HG03103 (cell line): ENCODE results near the gene RNF223.
"Not testable (repeated sequence)": the region's sequence is repeated elsewhere in the genome, so short reads cannot be mapped to it uniquely, and the experiment has no call there.

Experiments used
- ATAC-seq: cut with Tn5 transposase; IDR thresholded peaks from one replicate; pipeline ENCODE4 v1.9.1; 2021; ENCODE audit warnings: low read depth; ENCODE audit not compliant: unreplicated experiment

Gene RNF223

GRCh38 chr1:1062348-1063163 lies 11.6 kb downstream of the RNF223 start:
- no peak for ATAC-seq

DNA sequence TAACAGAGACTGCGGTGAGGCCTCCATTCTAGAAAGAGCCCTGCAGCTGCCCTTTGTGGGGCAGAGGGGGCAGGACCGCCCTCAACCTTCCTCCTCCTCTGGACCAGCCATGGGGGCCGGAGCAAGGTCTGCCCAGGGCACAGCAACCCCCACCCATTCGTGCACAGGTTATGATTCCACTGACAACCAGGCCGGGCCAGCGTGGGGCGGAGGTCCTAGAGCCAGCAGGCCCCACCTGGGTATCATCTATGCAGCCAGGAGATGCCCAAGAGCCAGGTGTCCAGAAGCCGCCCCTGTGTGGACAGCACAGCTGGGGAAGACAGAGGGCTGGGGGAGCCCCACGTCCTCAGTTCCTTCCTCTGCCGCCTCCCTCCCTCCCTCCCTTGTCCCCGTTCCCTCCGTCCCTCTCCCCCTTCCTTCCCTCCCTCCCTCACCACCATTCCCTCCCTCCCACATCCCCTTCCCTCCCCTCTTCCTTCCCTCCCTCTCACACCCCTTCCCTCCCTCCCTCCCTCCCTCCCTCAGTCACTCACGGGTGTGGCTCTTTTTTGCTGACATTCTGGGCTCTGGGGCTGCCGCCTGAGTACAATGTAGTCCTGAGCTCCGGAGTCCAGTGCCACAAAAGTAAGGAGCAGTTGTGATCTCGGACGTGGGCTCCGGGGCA lies 12.3 kb downstream of the RNF223 start:
- ATAC-seq, result no peak

- ATAC-seq, result no peak
Measured at GRCh38 chr1:1060281-1061000, 13.7 kb downstream of the RNF223 start.

DNA sequence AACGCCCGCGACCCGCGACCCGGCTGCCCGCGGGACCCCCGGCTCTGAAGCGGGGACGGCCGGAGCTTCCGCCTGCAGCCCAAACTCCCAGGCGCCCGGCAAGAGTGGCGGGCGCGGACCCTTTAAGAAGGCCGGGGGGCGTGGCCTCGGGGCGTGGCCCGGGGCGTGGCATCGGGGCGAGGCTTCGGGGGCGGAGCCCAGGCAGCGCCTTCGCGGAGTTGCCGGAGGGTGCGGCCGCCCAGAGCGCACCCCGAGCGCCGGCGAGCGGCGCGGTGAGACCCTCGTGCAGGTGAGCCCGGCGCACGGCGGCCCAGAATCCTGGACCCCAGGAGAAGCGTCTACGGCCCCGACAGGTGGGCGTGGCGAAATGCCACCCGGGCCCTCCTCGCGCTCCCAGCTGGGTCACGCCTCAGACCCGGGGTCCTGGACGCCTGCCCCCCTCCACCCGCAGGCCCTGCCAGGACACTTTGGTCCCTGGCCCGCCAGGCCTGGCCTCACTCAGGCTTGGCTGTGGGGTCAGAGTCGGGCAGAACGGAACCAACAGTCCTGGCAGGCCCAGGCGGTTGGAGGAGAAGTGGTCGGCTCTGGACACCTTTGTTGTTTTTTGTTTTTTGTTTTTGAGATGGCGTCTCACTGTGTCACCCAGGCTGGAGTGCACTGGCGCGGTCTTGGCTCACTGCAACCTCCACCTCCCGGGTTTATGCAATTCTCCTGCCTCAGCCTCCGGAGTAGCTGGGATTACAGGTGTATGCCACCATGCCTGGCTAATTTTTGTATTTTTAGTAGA lies 14.4 kb downstream of the RNF223 start:
- peak; percentile 48 for ATAC-seq

- ATAC-seq, result peak; percentile 28
Measured at GRCh38 chr1:1058921-1059493, 15.1 kb downstream of the RNF223 start.

- no peak for ATAC-seq
Measured at GRCh38 chr1:1058088-1058905, 15.8 kb downstream of the RNF223 start.

DNA sequence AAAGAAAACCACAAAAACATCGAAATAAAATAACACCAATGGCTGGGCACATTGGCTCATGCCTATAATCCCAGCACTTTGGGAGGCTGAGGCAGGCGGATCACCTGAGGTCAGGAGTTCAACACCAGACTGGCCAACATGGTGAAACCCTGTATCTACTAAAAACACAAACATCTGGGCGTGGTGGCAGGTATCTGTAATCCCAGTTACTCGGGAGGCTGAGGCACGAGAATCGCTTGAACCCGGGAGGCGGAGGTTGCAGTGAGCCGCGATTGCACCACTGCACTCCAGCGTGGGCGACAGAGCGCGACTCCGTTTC lies 16.4 kb downstream of the RNF223 start:
- not testable (repeated sequence) for ATAC-seq

DNA sequence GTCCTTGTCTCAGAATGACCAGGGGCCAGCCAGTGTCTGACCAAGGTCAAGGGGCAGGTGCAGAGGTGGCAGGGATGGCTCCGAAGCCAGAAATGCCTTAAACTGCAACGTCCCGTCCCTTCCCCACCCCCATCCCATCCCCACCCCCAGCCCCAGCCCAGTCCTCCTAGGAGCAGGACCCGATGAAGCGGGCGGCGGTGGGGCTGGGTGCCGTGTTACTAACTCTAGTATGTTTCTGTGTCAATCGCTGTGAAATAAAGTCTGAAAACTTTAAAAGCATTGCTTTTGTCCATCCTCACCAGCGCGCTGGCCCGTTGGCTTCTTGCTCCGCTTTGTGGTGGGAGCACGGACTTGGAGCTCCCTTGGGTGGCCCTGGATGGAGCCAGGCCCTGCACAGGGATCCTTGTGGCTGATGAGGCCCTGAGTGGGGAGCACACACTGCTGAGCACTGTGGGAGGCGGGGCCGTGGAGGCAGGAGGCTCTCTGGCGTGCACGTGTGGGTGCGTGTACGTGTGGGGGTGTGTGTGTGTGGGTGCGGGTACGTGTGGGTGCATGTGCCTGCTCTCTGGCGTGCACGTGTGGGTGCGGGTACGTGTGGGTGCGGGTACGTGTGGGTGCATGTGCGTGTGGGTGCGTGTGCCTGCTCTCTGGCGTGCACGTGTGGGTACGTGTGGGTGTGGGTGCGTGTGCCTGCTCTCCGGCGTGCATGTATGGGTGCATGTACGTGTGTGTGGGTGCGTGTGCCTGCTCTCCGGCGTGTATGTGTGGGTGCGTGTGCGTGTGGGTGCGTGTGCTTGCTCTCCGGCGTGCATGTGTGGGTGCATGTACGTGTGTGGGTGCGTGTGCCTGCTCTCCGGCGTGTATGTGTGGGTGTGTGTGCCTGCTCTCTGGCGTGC lies 18.0 kb downstream of the RNF223 start:
- ATAC-seq, result no peak

DNA sequence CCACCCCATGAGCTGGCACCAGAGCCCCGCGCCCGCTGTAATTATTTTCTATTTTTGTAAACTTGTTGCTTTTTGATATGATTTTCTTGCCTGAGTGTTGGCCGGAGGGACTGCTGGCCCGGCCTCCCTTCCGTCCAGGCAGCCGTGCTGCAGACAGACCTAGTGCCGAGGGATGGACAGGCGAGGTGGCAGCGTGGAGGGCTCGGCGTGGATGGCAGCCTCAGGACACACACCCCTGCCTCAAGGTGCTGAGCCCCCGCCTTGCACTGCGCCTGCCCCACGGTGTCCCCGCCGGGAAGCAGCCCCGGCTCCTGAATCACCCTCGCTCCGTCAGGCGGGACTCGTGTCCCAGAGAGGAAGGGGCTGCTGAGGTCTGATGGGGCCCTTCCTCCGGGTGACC lies 19.1 kb downstream of the RNF223 start:
- no peak for ATAC-seq

GRCh38 chr1:1054099-1054700 lies 19.9 kb downstream of the RNF223 start:
- no peak for ATAC-seq

DNA sequence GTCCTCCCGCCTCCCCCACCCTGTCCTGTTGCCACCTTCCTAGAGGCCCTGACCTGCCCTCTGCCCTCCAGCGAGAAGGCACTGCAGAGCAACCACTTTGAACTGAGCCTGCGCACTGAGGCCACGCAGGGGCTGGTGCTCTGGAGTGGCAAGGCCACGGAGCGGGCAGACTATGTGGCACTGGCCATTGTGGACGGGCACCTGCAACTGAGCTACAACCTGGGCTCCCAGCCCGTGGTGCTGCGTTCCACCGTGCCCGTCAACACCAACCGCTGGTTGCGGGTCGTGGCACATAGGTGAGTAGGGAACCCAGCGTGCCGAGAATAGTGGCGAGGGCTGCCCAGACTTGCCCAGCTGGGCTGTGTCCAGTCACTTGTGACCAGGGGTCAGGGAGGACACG lies 20.4 kb downstream of the RNF223 start:
- ATAC-seq, result no peak

DNA sequence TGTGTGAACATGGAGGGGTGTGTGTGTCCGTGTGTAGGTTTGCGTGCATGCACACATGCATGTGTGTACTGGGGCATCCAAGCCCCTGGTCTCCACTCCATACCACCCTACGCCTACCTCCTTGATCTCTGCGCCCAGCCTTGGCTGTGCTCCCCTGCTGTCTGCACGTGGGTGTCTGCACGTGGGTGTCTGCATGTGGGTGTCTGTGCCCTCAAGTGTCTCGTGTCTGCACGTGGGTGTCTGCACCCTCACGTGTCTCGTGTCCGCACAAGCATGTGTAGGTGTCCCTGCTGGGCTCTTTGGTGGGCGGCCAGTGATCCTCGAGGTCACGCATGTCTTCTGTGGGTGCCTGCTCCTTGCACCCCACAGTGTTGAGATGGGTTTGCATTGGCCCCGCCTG lies 21.1 kb downstream of the RNF223 start:
- ATAC-seq, result no peak

DNA sequence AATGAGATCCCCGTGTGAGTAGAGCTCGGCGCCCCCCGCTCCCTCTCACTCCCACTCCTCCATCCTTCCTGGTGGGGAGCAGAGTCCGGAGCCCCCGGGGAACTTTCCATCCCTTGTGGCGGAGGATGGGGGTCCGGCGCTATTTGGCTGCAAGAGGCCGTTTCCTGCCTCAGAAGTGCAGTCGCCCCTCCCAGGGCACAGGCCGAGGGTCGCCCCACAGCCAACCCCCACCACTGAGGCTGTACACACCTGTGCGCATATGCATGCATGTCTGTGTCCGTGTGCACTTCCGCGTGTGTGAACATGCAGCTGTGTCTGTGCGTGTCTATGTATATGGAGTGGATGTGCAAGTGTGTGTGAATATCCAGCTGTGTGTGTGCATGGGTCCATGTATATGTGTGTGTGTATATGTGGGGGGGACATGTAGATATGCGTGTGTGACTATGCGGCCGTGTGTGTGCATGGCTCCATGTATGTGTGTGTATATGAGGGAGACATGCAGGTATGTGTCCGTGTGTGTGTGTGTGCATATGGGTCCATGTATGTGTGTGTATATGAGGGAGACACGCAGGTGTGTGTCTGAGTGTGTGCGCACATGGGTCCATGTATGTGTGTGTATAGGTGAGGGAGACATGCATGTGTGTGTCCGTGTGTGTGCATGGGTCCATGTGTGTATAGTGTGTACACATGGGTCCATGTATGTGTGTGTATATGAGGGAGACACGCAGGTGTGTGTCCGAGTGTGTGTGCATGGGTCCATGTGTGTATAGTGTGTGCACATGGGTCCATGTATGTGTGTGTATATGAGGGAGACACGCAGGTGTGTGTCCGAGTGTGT lies 21.9 kb downstream of the RNF223 start:
- ATAC-seq, result no peak

GRCh38 chr1:1051127-1051810 lies 22.8 kb downstream of the RNF223 start:
- no peak for ATAC-seq

DNA sequence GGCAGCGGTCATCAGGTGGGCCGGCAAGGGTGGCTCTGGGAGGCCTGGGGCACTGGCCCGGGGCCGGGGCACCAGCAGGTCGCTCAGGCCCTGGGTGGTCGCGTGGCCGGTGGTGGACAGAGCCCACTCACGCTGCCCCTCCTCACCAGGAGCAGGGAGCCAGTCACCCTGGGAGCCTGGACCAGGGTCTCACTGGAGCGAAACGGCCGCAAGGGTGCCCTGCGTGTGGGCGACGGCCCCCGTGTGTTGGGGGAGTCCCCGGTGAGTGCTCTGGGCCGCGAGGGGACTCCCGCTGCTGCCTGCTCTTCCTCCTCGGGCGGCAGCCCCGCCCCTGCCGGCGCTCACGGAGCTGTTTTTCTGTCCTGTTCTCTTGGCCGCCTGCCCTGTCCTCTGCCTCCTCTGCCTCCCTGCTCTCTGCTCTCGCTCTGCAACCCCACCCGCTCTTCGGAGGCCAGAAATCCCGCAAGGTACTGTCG lies 23.5 kb downstream of the RNF223 start:
- no peak for ATAC-seq

DNA sequence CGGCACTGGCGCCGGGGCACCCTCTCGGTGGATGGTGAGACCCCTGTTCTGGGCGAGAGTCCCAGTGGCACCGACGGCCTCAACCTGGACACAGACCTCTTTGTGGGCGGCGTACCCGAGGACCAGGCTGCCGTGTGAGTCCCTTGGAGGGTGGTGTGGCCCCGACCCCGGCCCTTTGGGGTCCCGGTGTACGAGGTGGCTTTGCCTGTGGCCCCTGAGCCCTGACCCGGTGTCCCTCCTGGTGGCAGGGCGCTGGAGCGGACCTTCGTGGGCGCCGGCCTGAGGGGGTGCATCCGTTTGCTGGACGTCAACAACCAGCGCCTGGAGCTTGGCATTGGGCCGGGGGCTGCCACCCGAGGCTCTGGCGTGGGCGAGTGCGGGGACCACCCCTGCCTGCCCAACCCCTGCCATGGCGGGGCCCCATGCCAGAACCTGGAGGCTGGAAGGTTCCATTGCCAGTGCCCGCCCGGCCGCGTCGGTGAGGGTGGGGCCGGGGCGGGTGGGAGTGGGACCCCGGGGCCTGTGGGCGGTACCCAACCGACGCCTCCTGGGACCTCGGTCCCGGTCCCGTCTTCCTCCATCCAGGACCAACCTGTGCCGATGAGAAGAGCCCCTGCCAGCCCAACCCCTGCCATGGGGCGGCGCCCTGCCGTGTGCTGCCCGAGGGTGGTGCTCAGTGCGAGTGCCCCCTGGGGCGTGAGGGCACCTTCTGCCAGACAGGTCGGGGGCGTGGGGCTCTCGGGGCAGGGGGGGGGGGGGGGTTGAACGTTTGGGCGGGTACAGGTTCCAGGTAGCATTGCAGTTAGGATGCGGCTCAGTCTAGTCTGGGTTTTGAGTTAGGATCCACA lies 24.6 kb downstream of the RNF223 start:
- no peak for ATAC-seq
